Anterior cingulate cortex (tissue), 58 donors: Measurements from ENCODE around the gene FZD4.
"Not testable (repeated sequence)": the region's sequence is repeated elsewhere in the genome, so short reads cannot be mapped to it uniquely, and the experiment has no call there.

Experiments
- DNase-seq, 58 donors: peaks; one replicate each; lab custom pipeline; 2025; lab: John Stamatoyannopoulos, UW

The FZD4 gene

GRCh38 chr11:86916330-86916729 is 38.9 kb downstream of the FZD4 start:
- no peak for DNase-seq

- not testable (repeated sequence) for DNase-seq
These were observed 39.3 kb downstream of the FZD4 start for GRCh38 chr11:86915850-86916249.

GRCh38 chr11:86914865-86915519 is 40.2 kb downstream of the FZD4 start:
- no peak for DNase-seq

- no peak for DNase-seq
These were observed 43.0 kb downstream of the FZD4 start for GRCh38 chr11:86912238-86912637.

GRCh38 chr11:86910592-86910991 is 44.6 kb downstream of the FZD4 start:
- no peak for DNase-seq

GRCh38 chr11:86906198-86906597 is 49.0 kb downstream of the FZD4 start:
- DNase-seq, result no peak

DNA sequence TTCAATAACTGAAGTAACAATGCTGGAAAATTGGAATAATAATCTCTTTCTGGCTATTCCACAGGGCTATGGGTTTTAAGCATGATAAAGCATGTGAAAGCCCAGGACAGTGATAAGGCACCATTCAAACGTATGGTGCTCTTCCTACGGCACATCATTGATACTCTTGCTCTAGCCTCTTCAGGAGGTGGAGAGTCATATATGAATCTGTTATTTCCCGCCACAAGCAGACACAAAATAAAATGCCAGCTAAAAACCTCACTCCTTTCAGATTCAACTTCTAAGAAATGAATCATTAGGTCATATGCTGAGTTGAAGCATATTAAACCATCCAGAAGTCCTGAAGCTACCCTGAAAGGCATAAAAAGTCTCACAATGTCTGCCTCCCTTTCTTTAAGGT is 49.9 kb downstream of the FZD4 start:
- no peak for DNase-seq

DNA sequence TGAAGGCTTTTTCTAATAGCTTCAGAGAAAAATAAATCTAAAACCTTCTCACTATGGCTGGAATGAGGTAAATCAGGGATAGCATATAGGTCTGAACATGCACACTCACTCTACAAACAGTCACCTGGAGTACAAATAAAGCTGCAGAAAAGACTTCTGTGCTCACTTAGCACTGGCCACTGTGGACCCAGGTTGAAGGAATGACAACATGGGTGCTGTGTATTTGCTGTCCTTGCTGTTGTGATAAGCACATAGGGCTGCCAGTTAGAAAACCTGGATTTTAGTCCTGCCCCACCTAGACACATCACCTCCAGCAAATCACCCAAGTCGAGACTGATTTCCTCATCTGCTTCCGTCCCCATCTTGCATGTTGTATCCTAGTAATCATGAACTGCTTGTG is 51.2 kb downstream of the FZD4 start:
- DNase-seq, result no peak

DNA sequence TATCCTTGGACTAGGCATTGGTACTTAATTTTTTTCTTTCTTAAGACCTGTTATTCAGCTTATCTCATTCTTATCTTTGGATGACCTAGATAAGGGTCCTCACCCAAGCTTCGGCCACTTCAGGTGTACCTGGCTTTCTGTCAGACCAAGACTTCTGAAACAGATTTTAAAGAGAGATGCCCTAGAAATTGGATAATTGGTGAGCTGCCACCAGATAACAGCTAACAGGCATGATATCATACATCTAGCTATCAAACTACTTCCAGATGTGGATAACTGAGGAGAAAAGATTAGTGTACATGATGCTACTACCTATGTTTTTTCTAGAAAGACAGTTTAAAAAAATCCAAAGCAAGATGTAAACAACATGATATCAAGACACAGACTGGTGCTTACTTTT is 52.9 kb downstream of the FZD4 start:
- no peak for DNase-seq

GRCh38 chr11:86901599-86901998 is 53.6 kb downstream of the FZD4 start:
- DNase-seq, result no peak

DNA sequence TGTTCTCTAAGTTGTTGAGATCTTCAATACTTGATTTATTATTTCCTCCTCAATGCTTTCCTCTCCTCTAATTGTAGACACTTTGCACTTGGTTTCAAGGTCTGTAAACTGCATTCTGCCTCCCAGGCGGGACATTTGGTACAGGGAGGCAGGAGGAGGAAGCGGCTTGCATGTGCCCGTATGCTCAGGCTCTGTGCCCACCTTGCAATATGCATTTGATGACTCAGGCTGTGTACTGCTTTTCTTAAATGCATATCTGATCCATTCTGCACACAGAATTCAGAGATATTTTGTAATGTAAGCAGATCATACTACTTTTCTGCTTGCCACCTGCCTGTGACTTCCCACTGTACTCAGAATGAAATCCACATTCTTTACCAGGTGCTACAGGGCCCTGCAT is 55.0 kb downstream of the FZD4 start:
- DNase-seq, result no peak

- DNase-seq, result no peak
These were observed 56.5 kb downstream of the FZD4 start for GRCh38 chr11:86898689-86899088.

DNA sequence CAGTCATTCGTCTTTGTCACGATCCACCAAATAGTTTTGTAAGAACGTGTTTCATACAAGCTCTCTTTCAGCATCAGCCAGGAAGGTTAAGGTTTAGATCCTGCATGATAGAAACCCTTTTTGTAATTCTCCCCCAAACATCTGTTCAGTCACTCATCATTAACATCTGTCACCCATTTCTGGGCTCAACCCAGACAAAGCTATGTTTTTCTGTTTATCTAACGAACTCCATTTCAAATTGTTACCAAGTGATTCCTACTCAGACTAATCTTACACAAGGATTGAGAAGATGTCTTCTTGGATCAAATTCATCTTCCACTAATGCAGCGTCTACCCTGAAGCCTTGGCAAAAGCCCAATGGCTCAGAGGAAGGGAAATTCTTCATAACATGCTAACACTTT is 58.8 kb downstream of the FZD4 start:
- no peak for DNase-seq
